ENCODE results near the gene CRMP1.
A peak's percentile ranks its signal among the peaks of the same experiment; 100 is the strongest.
"Not testable (repeated sequence)": the region's sequence is repeated elsewhere in the genome, so short reads cannot be mapped to it uniquely, and the experiment has no call there.

Gene CRMP1

GRCh38 chr4:5816851-5817375 lies 76.0 kb downstream of the CRMP1 start:
- no peak for DNase-seq

GRCh38 chr4:5816101-5816500 lies 76.8 kb downstream of the CRMP1 start:
- no peak for DNase-seq

DNA sequence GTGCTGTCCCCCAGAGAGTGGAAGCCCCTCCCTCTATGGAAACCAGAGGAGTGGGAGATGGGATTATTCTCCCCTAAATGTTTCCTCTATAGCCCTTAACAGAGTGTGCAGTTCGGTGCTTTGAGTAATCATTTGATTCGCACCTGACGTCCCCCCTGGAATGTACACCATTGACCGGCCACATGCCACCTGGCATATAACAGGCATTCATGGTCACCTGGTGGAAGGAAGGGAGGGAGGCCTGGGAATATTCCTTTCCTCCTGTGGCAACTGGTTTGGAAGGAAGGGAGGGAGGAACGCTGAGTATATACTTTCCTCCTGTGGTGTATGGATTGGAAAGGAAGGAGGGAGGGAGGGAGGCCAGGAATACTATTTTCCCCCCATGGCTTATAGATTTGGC lies 77.2 kb downstream of the CRMP1 start:
- no peak for DNase-seq

DNA sequence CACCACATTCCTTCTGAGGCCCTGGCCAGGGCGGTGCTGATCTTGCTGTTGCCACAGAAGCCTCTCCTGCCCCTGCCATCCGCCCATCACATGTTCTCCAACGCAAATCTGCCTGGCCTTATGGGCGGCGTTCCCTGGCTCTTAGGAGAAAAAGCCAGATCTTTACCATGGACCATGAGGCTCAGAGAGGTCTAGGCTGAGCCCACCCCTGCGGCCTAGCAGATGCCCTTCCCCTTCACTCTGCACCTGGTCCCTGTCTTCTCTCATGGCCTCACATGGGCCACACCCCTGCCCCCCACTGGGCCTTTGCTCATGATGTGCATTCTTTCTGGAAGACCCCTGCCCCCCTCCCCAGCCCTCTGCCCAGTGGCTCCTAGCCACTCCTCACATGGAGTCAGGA lies 78.5 kb downstream of the CRMP1 start:
- DNase-seq = no peak

- DNase-seq = no peak
Observed at GRCh38 chr4:5813882-5814255, 79.0 kb downstream of the CRMP1 start.

GRCh38 chr4:5812506-5813229 lies 80.2 kb downstream of the CRMP1 start:
- peak; percentile 64 to 78 for DNase-seq

GRCh38 chr4:5812057-5812456 lies 80.8 kb downstream of the CRMP1 start:
- not testable (repeated sequence) for DNase-seq

- no peak for DNase-seq
Observed at GRCh38 chr4:5810770-5811430, 82.0 kb downstream of the CRMP1 start.

GRCh38 chr4:5810151-5810550 lies 82.7 kb downstream of the CRMP1 start:
- no peak for DNase-seq

DNA sequence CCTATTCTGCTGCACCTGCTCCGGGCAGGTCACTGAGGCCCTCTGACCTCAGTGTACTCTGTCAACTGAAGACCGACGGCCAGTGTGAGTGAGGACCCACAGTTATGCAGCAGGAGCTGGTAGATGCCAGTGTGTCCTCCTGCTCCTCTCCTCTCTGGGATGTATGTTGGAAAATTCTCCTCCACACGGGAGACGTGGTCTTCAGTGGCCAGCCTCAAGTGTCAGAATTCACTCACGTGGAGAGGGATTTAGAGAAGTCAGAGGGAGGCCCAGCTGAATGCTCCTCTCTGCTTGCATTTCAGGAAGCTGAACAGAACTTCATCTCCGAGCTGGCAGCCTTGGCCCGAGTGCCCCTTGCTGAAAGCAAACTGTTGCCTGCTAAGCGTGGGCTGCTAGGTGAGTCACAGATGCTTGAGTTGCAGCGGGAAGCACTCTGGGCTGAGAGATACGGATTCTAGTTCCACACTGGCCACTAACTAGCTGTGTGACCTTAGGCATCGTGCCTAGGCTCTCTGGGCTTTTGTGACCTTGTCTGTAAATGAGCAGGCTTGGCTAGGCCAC lies 83.6 kb downstream of the CRMP1 start:
- no peak for DNase-seq

- DNase-seq = peak; percentile 88 to 95
Observed at GRCh38 chr4:5808081-5808741, 84.7 kb downstream of the CRMP1 start.

GRCh38 chr4:5805270-5805669 lies 87.6 kb downstream of the CRMP1 start:
- DNase-seq = no peak

DNA sequence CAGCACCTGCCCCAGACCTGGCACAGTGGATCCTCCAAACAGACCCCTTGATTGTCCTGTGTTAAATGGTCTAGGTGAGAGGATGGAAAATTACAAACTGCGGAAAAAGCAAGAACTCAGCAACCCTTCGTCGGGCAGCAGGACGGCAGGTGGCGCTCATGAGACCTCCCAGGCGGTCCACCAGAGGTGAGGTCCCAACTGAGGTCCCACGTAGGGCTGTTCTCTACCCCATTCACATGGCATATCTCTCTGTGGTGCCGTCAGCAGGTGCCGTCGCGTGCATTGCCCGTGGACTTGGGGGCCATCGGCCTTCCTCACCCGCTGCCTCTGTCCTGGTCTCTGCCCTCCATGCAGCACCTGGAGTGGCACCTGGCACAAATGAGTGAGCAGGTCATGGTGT lies 88.2 kb downstream of the CRMP1 start:
- no peak for DNase-seq

DNA sequence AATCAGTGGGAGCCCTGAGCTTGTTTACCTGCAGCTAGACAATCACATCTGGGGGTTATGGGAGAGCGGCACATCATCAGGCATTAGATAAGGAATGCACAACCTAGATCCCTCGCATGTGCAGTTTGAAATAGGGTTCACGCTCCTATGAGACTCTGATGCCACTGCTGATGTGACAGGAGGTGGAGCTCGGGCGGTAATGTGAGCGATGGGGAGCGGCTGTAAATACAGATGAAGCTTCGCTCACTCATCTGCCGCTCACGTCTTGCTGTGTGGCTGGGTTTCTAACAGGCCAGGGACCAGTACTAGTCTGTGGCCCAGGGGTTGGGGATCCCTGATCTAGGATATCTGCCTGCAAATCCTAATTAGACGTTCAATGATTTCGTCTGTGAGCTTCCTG lies 90.3 kb downstream of the CRMP1 start:
- DNase-seq = no peak

DNA sequence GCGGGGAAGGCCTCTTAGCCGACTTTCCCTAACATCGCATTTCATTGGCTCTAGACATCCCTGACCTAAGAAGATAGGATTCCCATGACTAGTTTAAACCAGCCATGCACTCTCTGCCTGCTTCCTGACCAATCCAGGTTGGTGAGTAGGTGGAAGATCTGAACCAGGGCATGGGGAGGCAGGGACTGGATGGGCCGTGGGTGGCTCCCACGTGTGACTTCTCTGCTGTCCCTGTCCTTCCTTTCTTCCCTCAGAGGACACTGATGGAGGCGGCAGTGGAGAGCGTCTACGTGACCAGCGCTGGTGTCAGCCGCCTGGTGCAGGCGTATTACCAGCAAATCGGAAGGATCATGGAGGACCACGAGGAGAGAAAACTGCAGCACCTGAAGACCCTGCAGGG lies 91.2 kb downstream of the CRMP1 start:
- no peak for DNase-seq

DNA sequence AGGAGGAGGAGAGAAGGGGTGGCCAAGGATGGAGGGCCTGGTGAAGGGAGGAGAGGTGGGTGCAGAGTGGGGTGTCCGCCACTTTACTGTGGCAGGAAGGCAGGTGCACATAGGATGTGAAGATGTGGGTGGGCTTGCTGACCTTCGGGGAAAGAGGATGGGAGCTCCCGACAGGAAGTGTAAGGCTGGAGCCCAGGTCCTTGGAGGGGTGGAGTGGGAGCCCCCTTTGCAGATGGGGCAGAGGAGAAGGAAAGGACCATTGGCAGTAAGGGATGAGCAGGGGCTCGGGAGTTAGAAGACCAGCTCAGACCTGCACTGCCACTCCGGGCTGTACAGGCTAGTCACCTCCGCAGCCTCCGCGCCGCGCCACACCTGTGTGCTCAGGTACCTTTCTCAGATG lies 92.4 kb downstream of the CRMP1 start:
- no peak for DNase-seq

DNA sequence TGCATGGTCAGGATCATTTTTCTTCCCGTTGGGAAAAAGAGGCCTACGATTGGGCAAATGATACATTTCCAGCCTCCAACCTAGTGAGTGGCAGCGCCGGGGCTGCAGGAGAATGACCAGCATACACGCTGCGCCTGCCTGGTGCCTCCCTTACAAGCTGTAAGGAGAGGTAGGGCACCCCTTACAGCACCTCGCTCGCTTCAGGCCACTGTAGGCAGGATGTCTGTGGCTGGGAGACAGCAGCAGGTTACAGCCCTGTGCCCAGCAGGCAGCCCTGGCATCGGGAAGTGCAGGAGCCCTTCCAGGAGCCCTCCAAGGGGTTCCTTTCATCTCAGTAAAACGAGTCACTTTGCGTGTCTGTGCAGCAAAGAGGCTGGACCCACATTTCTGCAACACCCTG lies 93.5 kb downstream of the CRMP1 start:
- DNase-seq = no peak

DNA sequence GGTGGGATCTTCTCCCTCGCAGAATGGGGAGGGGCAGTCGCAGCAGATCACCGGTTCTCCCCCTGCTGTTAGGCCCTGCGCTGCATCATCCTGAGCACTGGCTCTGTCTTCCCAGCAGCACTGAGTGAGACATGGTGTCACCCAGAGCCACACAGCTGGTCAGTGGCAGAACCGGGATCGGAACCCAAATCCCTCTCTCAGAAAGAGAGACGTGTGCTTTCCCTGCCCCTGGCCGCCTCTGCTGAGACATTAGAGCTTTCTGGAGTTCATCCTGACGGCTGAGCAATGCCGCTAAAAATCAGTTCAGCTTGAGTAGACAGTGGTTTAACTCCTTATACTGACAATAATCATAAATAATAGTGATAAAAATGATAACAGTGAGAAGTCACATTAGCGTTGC lies 93.9 kb downstream of the CRMP1 start:
- DNase-seq = no peak

DNA sequence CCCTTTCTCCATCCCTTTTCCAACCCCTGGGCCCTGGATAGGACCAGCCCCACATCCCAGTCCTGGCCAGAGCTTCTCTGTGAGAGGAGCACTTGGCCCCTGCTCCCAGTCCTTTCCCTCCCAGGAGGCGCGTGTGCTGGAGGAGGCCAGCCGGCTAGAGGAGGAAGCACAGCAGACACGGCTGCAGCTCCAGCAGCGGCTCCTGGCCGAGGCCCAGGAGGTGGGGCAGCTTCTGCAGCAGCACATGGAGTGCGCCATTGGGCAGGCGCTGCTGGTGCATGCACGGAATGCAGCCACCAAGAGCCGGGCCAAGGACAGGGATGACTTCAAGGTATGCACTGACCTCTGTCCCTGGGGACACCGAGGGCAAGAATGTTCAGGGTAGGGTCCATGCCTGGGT lies 94.4 kb downstream of the CRMP1 start:
- DNase-seq = no peak

DNA sequence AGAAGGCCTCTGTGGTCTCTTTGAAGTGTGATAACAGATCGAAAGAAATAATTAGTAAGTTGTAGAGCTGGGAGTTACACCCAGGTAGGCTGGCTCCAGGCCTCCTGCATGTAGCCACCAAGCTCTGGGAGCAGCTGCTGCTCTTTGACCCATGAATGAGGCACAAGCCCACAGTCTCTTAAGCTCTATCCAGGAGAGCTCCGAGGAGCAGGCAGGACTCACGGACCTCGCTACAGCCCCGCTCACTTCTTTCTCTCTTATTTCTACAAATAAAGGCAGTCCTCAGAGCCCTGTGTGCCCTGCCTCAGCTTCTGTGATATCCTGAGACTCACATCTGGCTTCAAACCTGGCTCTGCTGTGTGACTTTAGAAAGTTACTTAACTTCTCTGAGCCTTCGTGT lies 95.0 kb downstream of the CRMP1 start:
- no peak for DNase-seq

GRCh38 chr4:5796976-5797375 lies 95.9 kb downstream of the CRMP1 start:
- DNase-seq = no peak

- no peak for DNase-seq
Observed at GRCh38 chr4:5795580-5795979, 97.3 kb downstream of the CRMP1 start.

DNA sequence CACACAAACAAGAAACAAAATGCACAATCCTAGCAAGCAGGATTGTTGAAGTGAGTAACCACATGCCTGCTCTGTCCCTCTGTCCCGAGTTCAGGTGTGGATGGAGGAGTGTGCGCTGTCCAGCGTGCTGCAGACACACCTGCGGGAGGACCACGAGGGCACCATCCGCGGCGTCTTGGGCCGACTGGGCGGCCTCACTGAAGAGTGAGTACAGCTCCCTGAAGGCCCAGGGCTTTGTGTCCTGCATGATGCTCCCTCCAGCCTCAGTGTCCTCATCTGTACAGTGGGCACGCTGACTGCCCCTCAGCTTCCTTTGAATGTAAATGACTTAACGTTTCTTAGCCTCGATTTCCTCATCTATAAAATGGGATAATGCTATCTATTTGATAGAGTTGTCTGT lies 99.4 kb downstream of the CRMP1 start:
- no peak for DNase-seq

DNA sequence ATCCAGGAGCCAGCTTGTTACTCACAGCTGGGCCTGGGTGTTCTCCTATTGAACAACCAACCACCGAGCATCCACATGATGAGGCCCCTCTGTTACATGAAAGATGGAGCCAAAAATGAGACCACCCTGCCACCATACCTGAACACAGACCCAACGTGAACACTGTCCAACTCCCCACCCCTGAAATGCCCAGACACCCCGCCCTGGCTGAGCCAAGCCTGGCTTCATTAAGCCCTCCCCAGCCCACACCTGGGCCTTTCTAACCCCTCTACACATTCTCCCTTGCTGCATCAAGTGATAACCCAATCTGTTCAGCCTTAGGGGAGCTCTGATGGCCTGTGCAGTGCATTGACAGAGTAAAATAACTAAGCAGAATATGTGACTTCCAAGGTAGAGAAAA lies 101.2 kb downstream of the CRMP1 start:
- DNase-seq = no peak
